ENCODE measurements around the gene MMP24OS. TPM values are rescaled to one million over a fixed set of nuclear protein-coding genes. Genes with fewer than 3 reads are reported as not detected.

The MMP24OS gene
- total and polyA plus RNA-seq, 2 donors (not counting 3 experiments of a cell fraction or from before 2014, with no cell fraction given): 35.1 to 55.6 TPM

GRCh38 chr20:35300469-35301262 lies 22.7 kb upstream of the MMP24OS start:
- Histone ChIP-seq H3K4me3 (replicated peaks in 1 of 3; ENCODE audit: insufficient read depth in 1 of 3, low read depth in 1 of 3, low read length in 3 of 3) (no peak overlapping the region), H3K36me3 (ENCODE audit: control insufficient read depth in 2 of 2, extremely low read depth in 1 of 2, insufficient read depth in 2 of 2, low read length in 2 of 2) (no peaks in the 10 kb centered on the region), H3K4me2 (ENCODE audit: insufficient read depth, low read length) (no peak overlapping the region), H3K27me3 (ENCODE audit: control insufficient read depth in 2 of 2, insufficient read depth in 2 of 2, low read length in 2 of 2) (no peaks in the 10 kb centered on the region), H3K79me2 (ENCODE audit: control insufficient read depth, insufficient read depth, low read length) (no peaks in the 10 kb centered on the region), H3K9ac (replicated peaks; ENCODE audit: extremely low read depth, insufficient read depth, low read length) (no peak overlapping the region), H4K20me1 (replicated peaks; ENCODE audit: control insufficient read depth, extremely low read depth, insufficient read depth, low read length) (no peaks in the 10 kb centered on the region), H3K9me3 (replicated peaks; ENCODE audit: control insufficient read depth, insufficient read depth, low read length) (no peaks in the 10 kb centered on the region), H3K27ac (ENCODE audit: insufficient read depth, low read depth, low read length) (no peak overlapping the region), H3K9me1 (replicated peaks; ENCODE audit: control insufficient read depth, extremely low read depth, insufficient read depth, low read length) (no peaks in the 10 kb centered on the region), H2AFZ (ENCODE audit: low read depth, low read length) (no peak overlapping the region), H3K4me1 (ENCODE audit: control insufficient read depth, extremely low read depth, insufficient read depth, low read length) (peaks cover 41% of the 10 kb centered on the region)
- TF ChIP-seq POLR2A (IDR thresholded peaks at IDR 0.05; ENCODE audit: low read depth, low read length) (no peak), FOS (IDR thresholded peaks at IDR 0.05; ENCODE audit: borderline replicate concordance, insufficient read depth, low read length) (no peak), CTCF (IDR thresholded peaks at IDR 0.05; ENCODE audit: extremely low read depth in 1 of 2, insufficient read depth in 1 of 2, low read depth in 1 of 2, low read length in 2 of 2) (no peak), JUN (IDR thresholded peaks at IDR 0.05; ENCODE audit: borderline replicate concordance, insufficient read depth, insufficient read length, low read depth) (no peak), MYC (IDR thresholded peaks at IDR 0.05; ENCODE audit: low read depth, low read length) (no peak), GATA2 (IDR thresholded peaks at IDR 0.05; ENCODE audit: insufficient read depth, insufficient read length, low read depth, low read length) (no peak), POLR2AphosphoS5 (IDR thresholded peaks at IDR 0.05; ENCODE audit: insufficient read depth, low read depth, low read length) (no peak), EZH2 (IDR thresholded peaks at IDR 0.05; ENCODE audit: borderline replicate concordance, low read depth, low read length, severe bottlenecking) (no peak), MAX (IDR thresholded peaks at IDR 0.05; ENCODE audit: insufficient read depth, insufficient read length) (no peak)
- ChIA-PET CTCF (interaction anchor here (1.0 to 4.2 kb wide), 6 partner anchors 11 to 156 kb away, joined by 3 to 24 read pairs (median 4); partner anchors contain the start of genes FAM83C and GDF5), POLR2A (no interaction called here)
- FAIRE-seq: no peak
- intact Hi-C loops (cut with micrococcal nuclease) (no loop called here), dilution Hi-C loops (cut with MboI; ENCODE audit: extremely low pct_ligation_motif_present, low sequenced_read_pairs) (no loop called here)
- no peak for DNase-seq (ENCODE audit: low read depth, low spot score)
- BruUV-seq (replicated peaks): no TSS peak
